Endodermal cell (in vitro differentiated cells): ENCODE measurements around the gene FUZ. TPM values are rescaled to one million over a fixed set of nuclear protein-coding genes. Genes with fewer than 3 reads are reported as not detected.

Source experiments
- DNase-seq: peaks from one replicate; pipeline ENCODE4 v3.0.0-alpha.2; 2017
- H3K27ac ChIP-seq: 2 replicates; pipeline ENCODE4 v1.5.1; 2013; ENCODE audit warnings: mild to moderate bottlenecking, low read depth, low read length, moderate library complexity
- H3K27me3 ChIP-seq: 2 replicates; pipeline ENCODE4 v1.6.1; 2013; ENCODE audit warnings: mild to moderate bottlenecking, low read length, moderate library complexity; ENCODE audit not compliant: insufficient read depth, control insufficient read depth, poor library complexity, severe bottlenecking
- H3K36me3 ChIP-seq: 2 replicates; pipeline ENCODE4 v1.7.0; 2013; ENCODE audit warnings: mild to moderate bottlenecking, low read length, moderate library complexity; ENCODE audit not compliant: control insufficient read depth, insufficient read depth
- H3K4me1 ChIP-seq: one replicate; pipeline ENCODE4 v1.7.0; 2013; ENCODE audit warnings: low read length; ENCODE audit not compliant: control insufficient read depth, insufficient read depth
- H3K4me3 ChIP-seq: 2 replicates; pipeline ENCODE4 v1.5.1; 2013; ENCODE audit warnings: mild to moderate bottlenecking, low read length, moderate library complexity
- H3K9ac ChIP-seq: 2 replicates; pipeline ENCODE4 v1.6.1; 2013; ENCODE audit warnings: mild to moderate bottlenecking, low read length, moderate library complexity; ENCODE audit not compliant: poor library complexity, severe bottlenecking; ENCODE audit errors: extremely low read depth
- H3K9me3 ChIP-seq: 2 replicates; pipeline ENCODE4 v1.6.1; 2013; ENCODE audit warnings: mild to moderate bottlenecking, low read length, moderate library complexity; ENCODE audit not compliant: control insufficient read depth
- H3K27ac Mint-ChIP-seq: 2 replicates; pipeline ENCODE4 v1.8.0; 2020; ENCODE audit warnings: mixed read lengths
- H3K27me3 Mint-ChIP-seq: 2 replicates; pipeline ENCODE4 v1.8.0; 2021; ENCODE audit warnings: mild to moderate bottlenecking, mixed read lengths; ENCODE audit not compliant: insufficient read depth
- H3K36me3 Mint-ChIP-seq: 2 replicates; pipeline ENCODE4 v1.8.0; 2020; ENCODE audit warnings: low read depth, mixed read lengths
- H3K4me1 Mint-ChIP-seq: 2 replicates; pipeline ENCODE4 v1.8.0; 2020; ENCODE audit warnings: mixed read lengths
- H3K4me3 Mint-ChIP-seq: 2 replicates; pipeline ENCODE4 v1.8.0; 2020; ENCODE audit warnings: mild to moderate bottlenecking, moderate library complexity, mixed read lengths
- H3K9me3 Mint-ChIP-seq: 2 replicates; pipeline ENCODE4 v1.8.0; 2020; ENCODE audit warnings: mild to moderate bottlenecking, mixed read lengths
- CTCF ChIP-seq: fragments of 200-600 bp; sonication (generic); conservative IDR thresholded peaks from 2 replicates; pipeline ENCODE4 v1.5.0; 2021; ENCODE audit warnings: antibody characterized with exemption, mild to moderate bottlenecking
- WGBS, 2 experiments: methylation state at CpG; one replicate each; pipeline versions ENCODE4 v1.1.5 to v1.1.7; 2013; ENCODE audit warnings: missing lambda C conversion rate in 2 of 2, mixed read lengths in 1 of 2; ENCODE audit not compliant: insufficient coverage in 1 of 2, insufficient read length in 1 of 2; 5-methylcytosine and 5-hydroxymethylcytosine counted together
- total RNA-seq, 2 donors: library from RNA; stranded (reverse); fragmentation: NEBNext Ultra II Directional in 1 of 2; extraction: Animal tissue kit (Norgen Biotek cat#: 25700) in 1 of 2; gene quantifications; 2 replicates in 1 of 2; 3 replicates in 1 of 2; pipeline ENCODE4 v1.2.1, GENCODE V29; 2021

Gene FUZ
- total RNA-seq, 2 donors from 2014 or later, result 26.1 to 41.2 TPM

GRCh38 chr19:49859682-49860335 is 46.7 kb upstream of the FUZ start:
- Mint-ChIP-seq H3K4me3 (no peak overlapping the region), H3K36me3 (peaks cover 54% of the 10 kb centered on the region), H3K27ac (peak overlapping the region; percentile 48), H3K9me3 (no peaks in the 10 kb centered on the region), H3K27me3 (no peaks in the 10 kb centered on the region), H3K4me1 (no peaks in the 10 kb centered on the region)
- Histone ChIP-seq H3K4me3 (no peak overlapping the region), H3K9me3 (no peaks in the 10 kb centered on the region), H3K4me1 (no peaks in the 10 kb centered on the region), H3K27ac (peak overlapping the region; percentile 22), H3K9ac (no peak overlapping the region), H3K36me3 (peaks cover 68% of the 10 kb centered on the region), H3K27me3 (no peaks in the 10 kb centered on the region)
- TF ChIP-seq CTCF, result no peak
- DNase-seq, result peak; percentile 51
- 94 to 98% methylated on average over 14 to 22 of the region's 22 CpGs for WGBS, 2 experiments

- no peaks in the 10 kb centered on the region for H3K9me3 Mint-ChIP-seq
- peaks cover 3% of the 10 kb centered on the region for H3K4me1 Mint-ChIP-seq
- TF ChIP-seq CTCF, result no peak
- Histone ChIP-seq H3K4me1 (no peaks in the 10 kb centered on the region), H3K9me3 (no peaks in the 10 kb centered on the region), H3K9ac (no peak overlapping the region), H3K27me3 (no peaks in the 10 kb centered on the region), H3K4me3 (no peak overlapping the region), H3K27ac (no peak overlapping the region), H3K36me3 (peaks cover 59% of the 10 kb centered on the region)
- 96% methylated on average over 27 to 37 of the region's 37 CpGs for WGBS, 2 experiments
- peaks cover 41% of the 10 kb centered on the region for H3K36me3 Mint-ChIP-seq
- peak overlapping the region; percentile 35 for H3K27ac Mint-ChIP-seq
- peak; percentile 64 for DNase-seq
- H3K4me3 Mint-ChIP-seq, result no peak overlapping the region
- H3K27me3 Mint-ChIP-seq, result no peaks in the 10 kb centered on the region
Measured at GRCh38 chr19:49858088-49858985, 45.2 kb upstream of the FUZ start.

GRCh38 chr19:49857838-49858087 is 44.7 kb upstream of the FUZ start:
- Histone ChIP-seq H3K27me3 (no peaks in the 10 kb centered on the region), H3K27ac (peak overlapping the region; percentile 51), H3K4me1 (peaks cover 2% of the 10 kb centered on the region), H3K4me3 (no peak overlapping the region), H3K9me3 (no peaks in the 10 kb centered on the region), H3K36me3 (peaks cover 54% of the 10 kb centered on the region), H3K9ac (no peak overlapping the region)
- no peak for TF ChIP-seq CTCF
- Mint-ChIP-seq H3K27ac (no peak overlapping the region), H3K4me3 (no peak overlapping the region), H3K9me3 (no peaks in the 10 kb centered on the region), H3K4me1 (peaks cover 7% of the 10 kb centered on the region), H3K27me3 (no peaks in the 10 kb centered on the region), H3K36me3 (peaks cover 38% of the 10 kb centered on the region)
- 87 to 94% methylated on average over 3 to 5 of the region's 5 CpGs for WGBS, 2 experiments
- DNase-seq, result peak; percentile 60
